HEK293 (cell line): ENCODE data around the gene PPOX.

Source experiments
- BCL11A ChIP-seq: fragments of 450-650 bp; formaldehyde crosslinking; IDR thresholded peaks from 2 replicates; pipeline ENCODE4 v1.5.1; 2016; ENCODE audit warnings: low read depth, missing biosample characterization, missing genetic modification characterization
- KLF10 ChIP-seq: fragments of 450-650 bp; IDR thresholded peaks from 2 replicates; pipeline ENCODE4 v1.5.1; 2018; ENCODE audit warnings: missing biosample characterization, mild to moderate bottlenecking, missing genetic modification characterization
- KLF16 ChIP-seq: fragments of 450-650 bp; formaldehyde crosslinking; IDR thresholded peaks from 2 replicates; pipeline ENCODE4 v1.5.1; 2017; ENCODE audit warnings: missing biosample characterization, missing genetic modification characterization
- KLF8 ChIP-seq: fragments of 450-650 bp; formaldehyde crosslinking; IDR thresholded peaks from 2 replicates; pipeline ENCODE4 v1.5.1; 2016; ENCODE audit warnings: missing biosample characterization, missing genetic modification characterization
- MYNN ChIP-seq: fragments of 450-650 bp; formaldehyde crosslinking; IDR thresholded peaks from 2 replicates; pipeline ENCODE4 v1.5.1; 2016; ENCODE audit warnings: missing biosample characterization, missing genetic modification characterization, borderline replicate concordance
- PRDM4 ChIP-seq: fragments of 450-650 bp; formaldehyde crosslinking; IDR thresholded peaks from 2 replicates; pipeline ENCODE4 v1.5.1; 2017; ENCODE audit warnings: missing biosample characterization, missing genetic modification characterization
- SP2 ChIP-seq: fragments of 450-650 bp; formaldehyde crosslinking; IDR thresholded peaks from 2 replicates; pipeline ENCODE4 v1.5.1; 2016; ENCODE audit warnings: missing biosample characterization, missing genetic modification characterization
- TCF7L2 ChIP-seq: IDR thresholded peaks from 2 replicates; pipeline ENCODE4 v1.6.1; 2011; ENCODE audit warnings: low read depth, mild to moderate bottlenecking, inconsistent platforms, low read length, moderate library complexity, borderline replicate concordance
- TRIM28 ChIP-seq: IDR thresholded peaks from 2 replicates; pipeline ENCODE4 v1.6.1; 2011; ENCODE audit warnings: low read length, control low read depth, borderline replicate concordance
- ZBTB21 ChIP-seq: fragments of 450-650 bp; formaldehyde crosslinking; IDR thresholded peaks from 2 replicates; pipeline ENCODE4 v1.5.1; 2017; ENCODE audit warnings: missing biosample characterization, missing genetic modification characterization
- ZFP41 ChIP-seq: fragments of 450-650 bp; formaldehyde crosslinking; IDR thresholded peaks from 2 replicates; pipeline ENCODE4 v1.5.1; 2016; ENCODE audit warnings: missing biosample characterization, missing genetic modification characterization, borderline replicate concordance
- ZIC2 ChIP-seq: fragments of 450-650 bp; formaldehyde crosslinking; IDR thresholded peaks from 2 replicates; pipeline ENCODE4 v1.5.1; 2016; ENCODE audit warnings: missing biosample characterization, missing genetic modification characterization
- ZNF16 ChIP-seq: fragments of 450-650 bp; formaldehyde crosslinking; IDR thresholded peaks from 2 replicates; pipeline ENCODE4 v1.5.1; 2016; ENCODE audit warnings: low read depth, missing biosample characterization, missing genetic modification characterization
- ZNF184 ChIP-seq: fragments of 450-650 bp; IDR thresholded peaks from 2 replicates; pipeline ENCODE4 v1.5.1; 2018; ENCODE audit warnings: missing biosample characterization, mild to moderate bottlenecking, missing genetic modification characterization
- ZNF211 ChIP-seq: fragments of 450-650 bp; formaldehyde crosslinking; IDR thresholded peaks from 2 replicates; pipeline ENCODE4 v1.5.1; 2016; ENCODE audit warnings: low read depth, missing biosample characterization, missing genetic modification characterization
- ZNF24 ChIP-seq: fragments of 450-650 bp; formaldehyde crosslinking; IDR thresholded peaks from 2 replicates; pipeline ENCODE4 v1.5.1; 2016; ENCODE audit warnings: missing biosample characterization, missing genetic modification characterization
- ZNF366 ChIP-seq: fragments of 450-650 bp; formaldehyde crosslinking; conservative IDR thresholded peaks from 2 replicates; pipeline ENCODE4 v1.5.1; 2016; ENCODE audit warnings: missing biosample characterization, missing genetic modification characterization
- ZNF560 ChIP-seq: fragments of 450-650 bp; formaldehyde crosslinking; IDR thresholded peaks from 2 replicates; pipeline ENCODE4 v1.5.1; 2017; ENCODE audit warnings: missing biosample characterization, missing genetic modification characterization, borderline replicate concordance
- ZNF596 ChIP-seq: fragments of 450-650 bp; IDR thresholded peaks from 2 replicates; pipeline ENCODE4 v1.5.0; 2018; ENCODE audit warnings: missing biosample characterization, mild to moderate bottlenecking, missing genetic modification characterization, moderate library complexity
- ZNF610 ChIP-seq: fragments of 450-650 bp; formaldehyde crosslinking; IDR thresholded peaks from 2 replicates; pipeline ENCODE4 v1.5.1; 2016; ENCODE audit warnings: missing biosample characterization, missing genetic modification characterization, borderline replicate concordance
- ZNF660 ChIP-seq: fragments of 450-650 bp; IDR thresholded peaks from 2 replicates; pipeline ENCODE4 v1.5.1; 2018; ENCODE audit warnings: missing biosample characterization, mild to moderate bottlenecking, missing genetic modification characterization
- ZNF670 ChIP-seq: fragments of 450-650 bp; formaldehyde crosslinking; IDR thresholded peaks from 2 replicates; pipeline ENCODE4 v1.5.1; 2016; ENCODE audit warnings: missing biosample characterization, missing genetic modification characterization, low read depth
- ZNF76 ChIP-seq: fragments of 450-650 bp; formaldehyde crosslinking; IDR thresholded peaks from 2 replicates; pipeline ENCODE4; 2016; ENCODE audit warnings: low read depth, missing biosample characterization, missing genetic modification characterization, borderline replicate concordance
- ZNF768 ChIP-seq: fragments of 450-650 bp; formaldehyde crosslinking; IDR thresholded peaks from 2 replicates; pipeline ENCODE4 v1.5.1; 2018; ENCODE audit warnings: missing biosample characterization, mild to moderate bottlenecking, missing genetic modification characterization
- ZNF777 ChIP-seq: fragments of 450-650 bp; formaldehyde crosslinking; IDR thresholded peaks from 2 replicates; pipeline ENCODE4 v1.5.1; 2017; ENCODE audit warnings: missing biosample characterization, missing genetic modification characterization, borderline replicate concordance
- ZSCAN5A ChIP-seq: fragments of 450-650 bp; formaldehyde crosslinking; IDR thresholded peaks from 2 replicates; pipeline ENCODE4 v1.5.1; 2016; ENCODE audit warnings: missing biosample characterization, missing genetic modification characterization
- TF ChIP-seq, protein P1 (sequence below): fragments of 450-650 bp; IDR thresholded peaks from 2 replicates; pipeline ENCODE4 v1.5.1; 2018; ENCODE audit warnings: missing biosample characterization, mild to moderate bottlenecking, missing genetic modification characterization
- TF ChIP-seq, protein P2 (sequence below): fragments of 450-650 bp; formaldehyde crosslinking; IDR thresholded peaks from 2 replicates; pipeline ENCODE4 v1.5.1; 2016; ENCODE audit warnings: missing biosample characterization, missing genetic modification characterization
- TF ChIP-seq, protein P3 (sequence below): fragments of 450-650 bp; formaldehyde crosslinking; IDR thresholded peaks from 2 replicates; pipeline ENCODE4 v1.5.1; 2017; ENCODE audit warnings: missing biosample characterization, missing genetic modification characterization

The PPOX gene

GRCh38 chr1:161132410-161133219 is 33.6 kb upstream of the PPOX start, which contains the start of gene DEDD (continued):
- TF ChIP-seq ZSCAN5A, result no peak; the same call in 1 of the 2 replicates
- no peak for TF ChIP-seq ZNF670 (tag by site-specific recombination)
- TF ChIP-seq, protein P1, sequence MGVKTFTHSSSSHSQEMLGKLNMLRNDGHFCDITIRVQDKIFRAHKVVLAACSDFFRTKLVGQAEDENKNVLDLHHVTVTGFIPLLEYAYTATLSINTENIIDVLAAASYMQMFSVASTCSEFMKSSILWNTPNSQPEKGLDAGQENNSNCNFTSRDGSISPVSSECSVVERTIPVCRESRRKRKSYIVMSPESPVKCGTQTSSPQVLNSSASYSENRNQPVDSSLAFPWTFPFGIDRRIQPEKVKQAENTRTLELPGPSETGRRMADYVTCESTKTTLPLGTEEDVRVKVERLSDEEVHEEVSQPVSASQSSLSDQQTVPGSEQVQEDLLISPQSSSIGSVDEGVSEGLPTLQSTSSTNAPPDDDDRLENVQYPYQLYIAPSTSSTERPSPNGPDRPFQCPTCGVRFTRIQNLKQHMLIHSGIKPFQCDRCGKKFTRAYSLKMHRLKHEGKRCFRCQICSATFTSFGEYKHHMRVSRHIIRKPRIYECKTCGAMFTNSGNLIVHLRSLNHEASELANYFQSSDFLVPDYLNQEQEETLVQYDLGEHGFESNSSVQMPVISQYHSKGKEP, result peak; percentile 81
- TF ChIP-seq TRIM28, result peak; percentile 88
- no peak for TF ChIP-seq ZNF777
- peak; percentile 91 for TF ChIP-seq ZNF660 (tag by site-specific recombination)
- TF ChIP-seq, protein P2, sequence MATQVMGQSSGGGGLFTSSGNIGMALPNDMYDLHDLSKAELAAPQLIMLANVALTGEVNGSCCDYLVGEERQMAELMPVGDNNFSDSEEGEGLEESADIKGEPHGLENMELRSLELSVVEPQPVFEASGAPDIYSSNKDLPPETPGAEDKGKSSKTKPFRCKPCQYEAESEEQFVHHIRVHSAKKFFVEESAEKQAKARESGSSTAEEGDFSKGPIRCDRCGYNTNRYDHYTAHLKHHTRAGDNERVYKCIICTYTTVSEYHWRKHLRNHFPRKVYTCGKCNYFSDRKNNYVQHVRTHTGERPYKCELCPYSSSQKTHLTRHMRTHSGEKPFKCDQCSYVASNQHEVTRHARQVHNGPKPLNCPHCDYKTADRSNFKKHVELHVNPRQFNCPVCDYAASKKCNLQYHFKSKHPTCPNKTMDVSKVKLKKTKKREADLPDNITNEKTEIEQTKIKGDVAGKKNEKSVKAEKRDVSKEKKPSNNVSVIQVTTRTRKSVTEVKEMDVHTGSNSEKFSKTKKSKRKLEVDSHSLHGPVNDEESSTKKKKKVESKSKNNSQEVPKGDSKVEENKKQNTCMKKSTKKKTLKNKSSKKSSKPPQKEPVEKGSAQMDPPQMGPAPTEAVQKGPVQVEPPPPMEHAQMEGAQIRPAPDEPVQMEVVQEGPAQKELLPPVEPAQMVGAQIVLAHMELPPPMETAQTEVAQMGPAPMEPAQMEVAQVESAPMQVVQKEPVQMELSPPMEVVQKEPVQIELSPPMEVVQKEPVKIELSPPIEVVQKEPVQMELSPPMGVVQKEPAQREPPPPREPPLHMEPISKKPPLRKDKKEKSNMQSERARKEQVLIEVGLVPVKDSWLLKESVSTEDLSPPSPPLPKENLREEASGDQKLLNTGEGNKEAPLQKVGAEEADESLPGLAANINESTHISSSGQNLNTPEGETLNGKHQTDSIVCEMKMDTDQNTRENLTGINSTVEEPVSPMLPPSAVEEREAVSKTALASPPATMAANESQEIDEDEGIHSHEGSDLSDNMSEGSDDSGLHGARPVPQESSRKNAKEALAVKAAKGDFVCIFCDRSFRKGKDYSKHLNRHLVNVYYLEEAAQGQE (tag by site-specific recombination), result 0 out of 2 replicates have a peak, but pooled peaks have one; percentile 21
- TF ChIP-seq ZNF596 (tag by site-specific recombination), result peak; percentile 53; the same call in 1 of the 2 replicates
- TF ChIP-seq KLF8 (tag by site-specific recombination), result peak; percentile 54
- TF ChIP-seq ZNF211 (tag by site-specific recombination), result no peak
- no peak for TF ChIP-seq PRDM4 (tag by site-specific recombination)
- 0 out of 2 replicates have a peak, but pooled peaks have one; percentile 22 for TF ChIP-seq ZNF184 (tag by site-specific recombination)
- no peak for TF ChIP-seq ZFP41 (tag by site-specific recombination)
- TF ChIP-seq KLF16, result 0 out of 2 replicates have a peak, but pooled peaks have one; percentile 40
- peak; percentile 94 for TF ChIP-seq ZNF24
- no peak; the same call in 1 of the 2 replicates for TF ChIP-seq ZNF768
- TF ChIP-seq TCF7L2, result no peak
- TF ChIP-seq ZNF366, result peak; percentile 47; the same call in 1 of the 2 replicates
- no peak for TF ChIP-seq BCL11A
- no peak for TF ChIP-seq ZNF560 (tag by site-specific recombination)
- 0 out of 2 replicates have a peak, but pooled peaks have one; percentile 48 for TF ChIP-seq ZBTB21 (tag by site-specific recombination)
- 0 out of 2 replicates have a peak, but pooled peaks have one; percentile 48 for TF ChIP-seq ZNF610 (tag by site-specific recombination)
- no peak for TF ChIP-seq ZNF16 (tag by site-specific recombination)
- TF ChIP-seq MYNN (tag by site-specific recombination), result no peak
- TF ChIP-seq SP2 (tag by site-specific recombination), result peak; percentile 75
- TF ChIP-seq, protein P3, sequence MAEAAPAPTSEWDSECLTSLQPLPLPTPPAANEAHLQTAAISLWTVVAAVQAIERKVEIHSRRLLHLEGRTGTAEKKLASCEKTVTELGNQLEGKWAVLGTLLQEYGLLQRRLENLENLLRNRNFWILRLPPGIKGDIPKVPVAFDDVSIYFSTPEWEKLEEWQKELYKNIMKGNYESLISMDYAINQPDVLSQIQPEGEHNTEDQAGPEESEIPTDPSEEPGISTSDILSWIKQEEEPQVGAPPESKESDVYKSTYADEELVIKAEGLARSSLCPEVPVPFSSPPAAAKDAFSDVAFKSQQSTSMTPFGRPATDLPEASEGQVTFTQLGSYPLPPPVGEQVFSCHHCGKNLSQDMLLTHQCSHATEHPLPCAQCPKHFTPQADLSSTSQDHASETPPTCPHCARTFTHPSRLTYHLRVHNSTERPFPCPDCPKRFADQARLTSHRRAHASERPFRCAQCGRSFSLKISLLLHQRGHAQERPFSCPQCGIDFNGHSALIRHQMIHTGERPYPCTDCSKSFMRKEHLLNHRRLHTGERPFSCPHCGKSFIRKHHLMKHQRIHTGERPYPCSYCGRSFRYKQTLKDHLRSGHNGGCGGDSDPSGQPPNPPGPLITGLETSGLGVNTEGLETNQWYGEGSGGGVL, result no peak; the same call in none of the 2 replicates
- TF ChIP-seq ZNF76, result peak; percentile 94
- TF ChIP-seq ZIC2 (tag by site-specific recombination), result no peak
- TF ChIP-seq KLF10 (tag by site-specific recombination), result peak; percentile 50
